GM21367 (cell line): ENCODE results near the gene SMCP.
A peak's percentile ranks its signal among the peaks of the same experiment; 100 is the strongest.

Source experiments
- ATAC-seq: cut with Tn5 transposase; IDR thresholded peaks from one replicate; pipeline ENCODE4 v1.9.1; 2021; ENCODE audit not compliant: unreplicated experiment

SMCP gene, protein sequence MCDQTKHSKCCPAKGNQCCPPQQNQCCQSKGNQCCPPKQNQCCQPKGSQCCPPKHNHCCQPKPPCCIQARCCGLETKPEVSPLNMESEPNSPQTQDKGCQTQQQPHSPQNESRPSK

DNA sequence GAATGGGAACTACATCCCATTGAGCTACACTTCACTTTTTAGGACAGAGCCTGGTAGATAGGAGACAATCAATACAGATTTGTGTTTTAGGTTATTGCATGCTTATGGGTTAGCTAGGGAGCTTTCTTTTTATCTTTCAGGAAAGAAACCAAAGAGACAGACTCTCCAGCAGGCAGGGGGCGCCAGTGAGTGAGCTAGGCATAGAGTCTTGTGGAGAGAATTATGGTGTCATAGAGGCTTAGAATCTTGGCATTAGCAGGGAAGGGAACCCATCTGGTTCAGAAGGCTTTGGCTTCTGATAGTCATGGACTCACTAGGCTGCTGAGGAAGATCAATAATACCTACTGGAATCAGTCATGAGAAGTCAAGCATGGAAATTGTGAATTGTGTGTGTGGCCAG is at the start of gene SMCP:
Gene SMCP, plus strand, starts transcription at position 281 of the 400 bp plus-strand sequence. CDS start 6,101 bp downstream, outside the sequence.
- ATAC-seq = no peak

GRCh38 chr1:152836870-152837269 is 41.3 kb upstream of the SMCP start:
- no peak for ATAC-seq

DNA sequence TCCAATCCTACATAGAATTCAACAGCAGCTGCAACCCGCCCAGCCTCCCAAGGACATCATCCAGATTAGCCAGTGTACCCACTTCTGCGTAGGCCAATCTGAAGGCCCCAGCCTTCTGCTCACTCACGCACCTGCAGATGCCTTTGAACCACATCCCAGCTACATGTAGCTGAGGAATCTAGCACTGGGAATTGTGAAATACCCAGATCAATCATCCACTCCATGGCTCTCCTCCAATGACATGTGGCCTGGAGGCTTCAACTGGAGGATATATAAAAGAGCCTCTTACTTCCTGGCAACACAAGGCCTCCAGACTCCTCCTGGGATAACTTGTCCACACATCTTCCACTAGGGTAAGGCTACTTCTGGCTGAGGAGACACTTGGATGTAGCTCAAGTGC is 35.6 kb upstream of the SMCP start, which contains the start of gene LCE6A:
Gene LCE6A, plus strand, starts transcription at position 301 of the 400 bp plus-strand sequence. CDS start 665 bp downstream, outside the sequence.
- ATAC-seq = no peak

GRCh38 chr1:152855661-152856060 is 22.5 kb upstream of the SMCP start:
- ATAC-seq = no peak

DNA sequence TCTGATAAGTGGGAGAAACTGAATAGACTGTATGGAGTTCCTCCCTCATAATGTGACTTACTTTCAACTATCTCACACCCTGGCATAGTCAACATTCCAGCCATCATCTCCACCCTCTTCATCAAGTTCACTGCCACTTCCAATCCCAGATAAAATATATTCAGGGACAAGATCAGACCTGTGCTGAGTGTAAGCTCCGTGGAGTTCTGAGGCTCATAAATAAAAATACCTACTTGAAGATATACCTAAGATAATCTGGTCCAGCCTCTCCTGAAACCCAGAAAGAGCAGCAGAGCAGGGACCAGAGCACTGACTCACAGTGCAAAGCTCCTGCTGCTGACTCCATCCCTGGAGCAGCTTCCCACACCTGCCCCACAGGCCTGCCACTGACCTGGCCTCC is 20.1 kb upstream of the SMCP start:
- no peak for ATAC-seq

- no peak for ATAC-seq
Measured at GRCh38 chr1:152859696-152860095, 18.4 kb upstream of the SMCP start, which contains the start of gene LCE7A. Gene LCE7A, plus strand, starts transcription at chr1:152859996. Its CDS starts 702 bp downstream, at chr1:152860698.

GRCh38 chr1:152860129-152860528 is 18.0 kb upstream of the SMCP start:
- ATAC-seq = no peak

GRCh38 chr1:152861374-152861773 is 16.7 kb upstream of the SMCP start:
- ATAC-seq = no peak

DNA sequence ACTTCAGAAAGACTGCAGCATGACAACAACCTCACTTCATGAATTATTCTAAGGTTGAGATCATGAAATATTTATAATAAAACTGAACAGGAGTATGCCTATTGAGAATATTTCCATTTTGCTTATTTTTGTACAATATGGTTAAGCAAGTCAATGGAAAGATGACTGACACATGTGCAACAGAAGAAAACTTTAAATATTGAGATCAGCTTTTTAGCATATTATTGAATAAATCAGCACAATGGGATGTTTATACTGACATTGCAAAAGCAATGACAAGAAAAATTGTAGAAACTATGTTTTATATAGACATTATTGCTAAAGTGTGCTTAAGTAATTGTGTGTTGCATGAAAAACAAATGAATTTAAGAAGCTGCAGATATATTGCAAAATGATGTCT is 13.7 kb upstream of the SMCP start:
- no peak for ATAC-seq

DNA sequence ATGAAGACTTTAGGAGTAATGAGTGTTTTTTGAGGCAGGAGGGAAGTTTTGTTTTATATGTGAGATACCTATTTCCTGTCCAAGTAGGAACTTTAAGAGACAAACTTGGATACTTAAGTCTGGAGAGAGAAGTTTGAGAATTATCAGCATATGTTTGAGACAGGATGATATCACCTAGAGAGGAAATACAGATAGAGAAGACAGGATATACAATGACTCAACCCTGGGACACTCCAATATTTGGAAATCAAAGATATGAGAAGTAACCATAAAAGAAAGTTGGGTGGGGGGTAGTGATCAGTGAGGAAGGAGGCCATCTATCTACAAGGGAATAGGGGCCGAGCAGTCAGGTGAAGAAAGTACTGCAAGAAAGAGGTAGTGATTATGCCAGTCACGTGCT is 11.8 kb upstream of the SMCP start:
- no peak for ATAC-seq

- ATAC-seq = no peak
Measured at GRCh38 chr1:152869808-152870419, 8.2 kb upstream of the SMCP start.

- ATAC-seq = no peak
Measured at GRCh38 chr1:152870831-152871730, 7.0 kb upstream of the SMCP start.

- ATAC-seq = no peak
Measured at GRCh38 chr1:152871731-152872126, 6.4 kb upstream of the SMCP start.

DNA sequence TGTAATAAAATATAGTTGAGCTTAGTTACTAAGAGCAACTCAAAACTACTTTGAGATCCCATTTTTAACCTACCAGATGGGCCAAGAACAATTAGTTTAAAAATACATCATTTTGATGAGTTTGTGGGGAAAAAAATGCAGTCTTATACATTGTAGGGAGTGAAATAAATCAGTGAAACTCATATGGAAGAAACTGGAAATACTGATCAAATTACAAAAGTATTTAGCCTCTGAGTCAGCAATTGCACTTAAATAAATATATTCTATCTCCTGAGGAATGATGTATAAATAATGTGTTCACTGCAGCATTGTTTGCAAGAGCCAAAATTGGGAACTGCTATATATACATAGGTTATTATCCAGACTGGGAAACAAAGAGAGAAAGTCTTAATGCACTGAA is 4.6 kb upstream of the SMCP start:
- no peak for ATAC-seq

DNA sequence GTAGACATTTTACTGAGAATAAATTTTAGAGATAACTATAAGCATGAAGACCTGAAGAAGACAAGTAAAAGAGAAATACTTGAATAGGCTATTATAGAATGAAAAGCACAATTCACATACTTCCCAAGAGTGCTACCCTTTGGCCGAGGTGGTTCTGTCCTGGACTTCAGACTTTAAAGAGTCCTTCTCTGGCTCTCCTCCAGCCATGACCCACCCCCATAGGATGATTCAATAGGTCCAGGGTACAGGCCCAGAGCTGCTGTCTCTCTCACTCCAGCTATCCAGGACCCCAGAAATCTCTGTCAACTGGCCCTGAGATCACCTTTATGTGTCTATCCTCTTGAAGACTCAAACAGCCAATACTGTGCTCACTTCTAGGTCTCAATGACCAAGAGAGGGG is 1.3 kb upstream of the SMCP start:
- ATAC-seq = no peak

GRCh38 chr1:152879559-152880198 is 1.6 kb downstream of the SMCP start:
- ATAC-seq = no peak

- no peak for ATAC-seq
Measured at GRCh38 chr1:152880316-152880715, 2.2 kb downstream of the SMCP start.

DNA sequence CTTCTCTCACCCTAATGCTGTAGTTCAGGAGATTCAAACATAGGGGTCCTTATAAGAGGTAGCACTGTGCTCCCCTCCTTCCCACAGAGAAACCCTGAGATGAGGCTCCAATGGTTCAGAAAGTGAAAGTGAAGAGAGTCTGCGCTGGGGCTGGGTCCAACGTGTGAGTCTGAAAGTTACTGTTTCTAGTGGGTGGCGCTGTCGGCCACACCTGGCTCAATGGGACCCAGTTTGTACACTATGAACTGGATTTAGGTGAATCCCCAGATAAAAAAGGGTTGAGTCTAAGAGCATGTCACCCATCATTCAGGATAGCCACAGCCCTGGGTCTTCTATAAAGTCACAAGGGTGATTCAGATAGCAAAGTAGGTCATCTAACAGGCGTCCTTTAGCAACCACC is 2.8 kb downstream of the SMCP start:
- peak; percentile 47 for ATAC-seq

DNA sequence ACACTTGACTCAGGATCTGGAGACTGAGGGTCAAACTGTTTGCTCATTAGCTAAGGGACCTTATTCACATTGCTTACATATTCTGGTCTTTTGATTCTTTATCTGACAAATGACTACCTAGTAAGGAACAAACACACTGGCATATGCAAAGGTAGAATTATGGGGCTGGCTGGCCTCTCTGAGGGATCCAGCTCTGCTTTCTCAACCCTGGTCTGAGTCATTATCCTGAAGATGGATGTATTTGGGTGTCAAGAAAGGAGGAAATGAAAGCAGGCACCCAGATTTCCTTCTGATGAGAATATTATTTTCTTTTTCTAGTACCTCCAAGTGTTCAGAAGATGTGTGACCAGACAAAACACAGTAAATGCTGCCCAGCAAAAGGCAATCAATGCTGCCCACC is 6.0 kb downstream of the SMCP start:
- ATAC-seq = no peak

DNA sequence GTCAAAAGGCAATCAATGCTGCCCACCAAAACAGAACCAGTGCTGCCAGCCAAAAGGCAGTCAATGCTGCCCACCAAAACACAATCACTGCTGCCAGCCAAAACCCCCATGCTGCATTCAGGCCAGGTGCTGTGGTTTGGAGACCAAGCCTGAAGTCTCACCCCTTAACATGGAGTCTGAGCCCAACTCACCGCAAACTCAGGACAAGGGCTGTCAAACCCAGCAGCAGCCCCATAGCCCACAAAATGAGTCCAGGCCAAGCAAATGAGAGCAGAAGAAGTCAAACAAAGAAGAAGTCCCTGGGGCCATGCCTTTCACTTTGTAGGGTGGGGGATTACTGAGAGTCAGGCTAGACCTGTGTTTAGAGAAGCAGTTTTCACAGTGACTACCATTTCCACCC is 6.4 kb downstream of the SMCP start:
- ATAC-seq = no peak

GRCh38 chr1:152884966-152885624 is 7.0 kb downstream of the SMCP start:
- ATAC-seq = no peak
